GM18517 (cell line): ENCODE data around the gene CKAP2L.

Experiments used
- ATAC-seq: cut with Tn5 transposase; IDR thresholded peaks from one replicate; pipeline ENCODE4 v1.9.1; 2021; ENCODE audit warnings: mild to moderate bottlenecking, moderate library complexity; ENCODE audit not compliant: unreplicated experiment

The CKAP2L gene

GRCh38 chr2:112767693-112768330, 3.4 kb upstream of the CKAP2L start:
- ATAC-seq: no peak

GRCh38 chr2:112765251-112765650, 842 bp upstream of the CKAP2L start:
- no peak for ATAC-seq

- no peak for ATAC-seq
These were observed 2.1 kb downstream of the CKAP2L start for GRCh38 chr2:112762276-112762675.

GRCh38 chr2:112760149-112760548, 4.3 kb downstream of the CKAP2L start:
- ATAC-seq: no peak

- no peak for ATAC-seq
These were observed 5.7 kb downstream of the CKAP2L start for GRCh38 chr2:112758711-112759110.

- ATAC-seq: no peak
These were observed 7.1 kb downstream of the CKAP2L start for GRCh38 chr2:112757265-112757664.

GRCh38 chr2:112756207-112756606, 8.2 kb downstream of the CKAP2L start:
- ATAC-seq: no peak

- no peak for ATAC-seq
These were observed 9.0 kb downstream of the CKAP2L start for GRCh38 chr2:112755444-112755843.

GRCh38 chr2:112754564-112754963, 9.8 kb downstream of the CKAP2L start:
- no peak for ATAC-seq

- ATAC-seq: no peak
These were observed 11.7 kb downstream of the CKAP2L start for GRCh38 chr2:112752667-112753066.

- no peak for ATAC-seq
These were observed 12.8 kb downstream of the CKAP2L start for GRCh38 chr2:112751451-112752197.

- ATAC-seq: no peak
These were observed 13.9 kb downstream of the CKAP2L start for GRCh38 chr2:112750560-112750843.

GRCh38 chr2:112749755-112750559, 14.5 kb downstream of the CKAP2L start:
- ATAC-seq: no peak

- ATAC-seq: no peak
These were observed 23.9 kb downstream of the CKAP2L start for GRCh38 chr2:112740527-112740926.

- no peak for ATAC-seq
These were observed 26.7 kb downstream of the CKAP2L start for GRCh38 chr2:112737542-112738232.

- no peak for ATAC-seq
These were observed 30.5 kb downstream of the CKAP2L start for GRCh38 chr2:112733871-112734270.

- no peak for ATAC-seq
These were observed 31.0 kb downstream of the CKAP2L start for GRCh38 chr2:112733456-112733855.

GRCh38 chr2:112731479-112731878, 32.9 kb downstream of the CKAP2L start:
- ATAC-seq: no peak

- no peak for ATAC-seq
These were observed 33.6 kb downstream of the CKAP2L start for GRCh38 chr2:112730791-112731190.

- no peak for ATAC-seq
These were observed 34.2 kb downstream of the CKAP2L start for GRCh38 chr2:112730216-112730615.

- ATAC-seq: no peak
These were observed 35.8 kb downstream of the CKAP2L start for GRCh38 chr2:112728378-112729175.
